HG02943 (cell line): ENCODE measurements around the gene CAPN15.
"Not testable (repeated sequence)": the region's sequence is repeated elsewhere in the genome, so short reads cannot be mapped to it uniquely, and the experiment has no call there.

Experiments
- ATAC-seq: cut with Tn5 transposase; IDR thresholded peaks from one replicate; pipeline ENCODE4 v1.9.1; 2021; ENCODE audit warnings: mild to moderate bottlenecking, low read depth, moderate library complexity; ENCODE audit not compliant: unreplicated experiment

The CAPN15 gene

GRCh38 chr16:505479-506245 is 21.9 kb upstream of the CAPN15 start:
- ATAC-seq, result no peak

DNA sequence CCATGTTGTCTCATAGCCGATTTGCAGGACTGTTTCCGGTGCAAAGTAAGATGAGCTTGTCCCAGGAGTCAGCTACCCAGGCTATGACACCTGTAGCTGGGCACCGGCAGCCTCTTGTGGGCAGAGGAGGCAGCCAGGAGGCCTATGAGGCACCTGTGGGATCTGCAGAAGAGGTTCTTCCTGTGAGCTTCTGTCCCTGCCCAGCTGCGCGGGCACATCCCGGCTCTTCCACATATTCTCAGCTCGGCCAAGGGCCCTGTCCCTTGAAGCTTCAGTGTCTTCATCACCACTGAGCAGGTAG is 21.3 kb upstream of the CAPN15 start:
- ATAC-seq, result no peak

DNA sequence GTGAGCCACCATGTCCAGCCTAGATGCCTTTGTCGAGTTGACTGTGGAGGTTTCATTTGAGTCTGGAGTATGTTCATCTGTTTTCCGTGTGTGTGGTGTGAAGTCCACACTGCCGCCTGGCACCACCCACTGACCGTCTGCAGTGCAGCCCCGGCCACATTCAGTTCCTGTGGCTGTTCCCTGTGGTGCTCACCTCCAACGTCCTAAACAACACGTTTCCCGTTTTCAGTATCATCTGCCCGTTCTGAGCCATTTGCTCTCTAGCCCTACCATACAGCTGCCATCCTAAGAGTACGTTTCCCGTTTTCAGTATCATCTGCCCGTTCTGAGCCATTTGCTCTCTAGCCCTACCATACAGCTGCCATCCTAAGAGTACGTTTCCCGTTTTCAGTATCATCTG is 20.0 kb upstream of the CAPN15 start:
- not testable (repeated sequence) for ATAC-seq

DNA sequence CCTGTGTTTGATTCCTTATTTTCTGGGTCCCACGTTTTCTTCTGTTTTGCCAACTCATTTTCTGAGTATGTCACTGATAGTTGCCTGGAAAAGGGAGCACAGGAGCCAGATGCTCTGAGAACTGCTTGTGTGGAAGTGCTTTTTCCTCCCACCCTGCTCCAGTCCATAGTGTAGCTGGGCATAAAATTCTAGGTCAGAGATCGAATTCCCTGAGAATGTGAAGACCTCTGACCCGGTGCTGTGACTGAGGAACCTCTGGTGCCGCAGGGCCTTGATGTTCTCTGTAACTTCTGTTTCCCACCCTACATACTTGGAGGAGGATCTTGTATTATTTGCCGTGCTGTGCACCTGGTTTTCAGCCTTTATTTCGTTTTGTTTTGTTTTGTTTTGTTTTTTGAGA is 19.5 kb upstream of the CAPN15 start:
- ATAC-seq, result no peak

DNA sequence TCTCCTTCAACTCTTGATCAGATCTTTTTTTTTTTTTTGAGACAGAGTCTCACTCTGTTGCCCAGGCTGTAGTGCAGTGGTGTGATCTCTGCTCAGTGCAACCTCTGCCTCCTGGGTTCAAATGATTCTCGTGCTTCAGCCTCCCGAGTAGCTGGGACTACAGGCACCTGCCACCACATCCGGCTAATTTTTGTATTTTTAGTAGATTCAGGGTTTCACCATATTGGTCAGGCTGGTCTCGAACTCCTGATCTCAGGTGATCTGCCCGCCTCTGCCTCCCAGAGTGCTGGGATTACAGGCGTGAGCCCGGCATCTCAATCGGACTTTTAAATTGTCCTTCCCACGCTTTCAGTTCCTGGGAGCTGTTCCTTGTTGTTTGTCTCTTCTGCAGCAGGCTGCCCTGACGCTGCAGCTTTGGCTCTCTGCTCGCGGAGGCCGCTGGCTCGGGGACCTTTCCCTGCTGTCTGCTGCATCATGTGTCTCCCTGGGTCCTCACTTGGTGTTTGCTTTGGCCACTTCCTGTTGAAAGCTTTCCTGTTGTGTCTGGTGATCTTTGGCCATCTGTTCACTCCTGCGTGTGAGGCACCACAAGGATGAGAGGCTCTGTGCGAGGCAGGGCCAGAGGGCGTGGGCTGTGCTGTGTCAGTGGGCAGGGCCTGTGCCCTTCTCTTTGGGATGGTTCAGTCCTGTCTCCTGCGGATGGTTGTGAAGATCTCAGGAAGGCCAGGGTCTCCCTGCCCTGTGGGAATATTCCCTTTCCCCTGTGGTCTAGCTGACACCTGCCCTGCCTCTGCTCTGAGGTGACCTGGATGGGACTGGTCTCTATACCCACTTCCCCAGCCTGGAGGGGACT is 18.4 kb upstream of the CAPN15 start:
- ATAC-seq, result no peak

DNA sequence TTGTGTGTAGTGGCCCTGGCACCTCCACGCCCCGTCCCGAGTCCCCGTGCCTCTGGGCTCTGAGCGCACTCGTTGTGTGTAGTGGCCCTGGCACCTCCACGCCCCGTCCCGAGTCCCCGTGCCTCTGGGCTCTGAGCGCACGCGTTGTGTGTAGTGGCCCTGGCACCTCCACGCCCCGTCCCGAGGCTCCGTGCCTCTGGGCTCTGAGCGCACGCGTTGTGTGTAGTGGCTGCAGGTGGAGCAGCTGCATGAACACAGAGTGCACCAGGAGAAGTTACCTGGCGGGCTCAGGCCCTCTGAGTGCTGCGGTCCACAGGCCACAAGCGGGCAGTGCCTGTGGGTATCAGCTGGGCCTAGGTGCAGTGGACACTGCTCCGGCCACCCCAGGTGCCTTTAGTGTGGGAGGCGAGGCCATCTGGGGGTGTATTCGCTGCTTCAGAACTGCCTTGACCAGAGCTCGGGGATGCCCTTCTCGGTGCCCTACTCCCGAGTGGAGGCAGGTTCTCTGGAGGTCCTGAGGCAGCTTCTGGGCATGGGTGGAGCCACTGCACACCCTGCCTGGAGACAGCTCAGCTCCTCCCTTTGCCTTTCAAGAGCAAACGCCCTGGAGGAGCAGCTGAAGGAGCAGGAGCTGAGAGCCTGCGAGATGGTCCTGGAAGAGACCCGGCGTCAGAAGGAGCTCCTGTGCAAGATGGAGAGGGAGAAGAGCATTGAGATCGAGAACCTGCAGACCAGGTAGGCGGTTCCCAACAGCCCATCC is 17.3 kb upstream of the CAPN15 start:
- ATAC-seq, result no peak

DNA sequence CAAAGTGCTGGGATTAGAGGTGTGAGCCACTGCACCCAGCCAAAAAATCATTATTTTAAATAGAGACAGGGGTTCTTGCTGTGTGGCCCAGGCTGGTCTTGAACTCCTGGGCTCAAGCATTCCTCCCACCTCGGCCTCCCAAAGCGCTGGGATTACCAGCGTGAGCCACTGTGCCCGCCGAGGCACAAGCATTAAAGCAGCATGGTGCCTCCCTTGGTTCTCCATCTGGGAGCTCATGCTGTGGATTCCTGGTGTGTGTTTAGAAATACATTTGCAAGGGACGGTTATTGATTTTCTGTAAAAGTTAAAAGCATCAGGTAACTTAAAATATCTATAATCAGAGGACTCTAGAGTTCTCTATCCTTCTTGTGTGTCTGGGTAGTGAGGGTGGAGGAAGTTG is 14.7 kb upstream of the CAPN15 start:
- ATAC-seq, result no peak

- ATAC-seq, result no peak
Measured at GRCh38 chr16:513950-514349, 13.6 kb upstream of the CAPN15 start.

DNA sequence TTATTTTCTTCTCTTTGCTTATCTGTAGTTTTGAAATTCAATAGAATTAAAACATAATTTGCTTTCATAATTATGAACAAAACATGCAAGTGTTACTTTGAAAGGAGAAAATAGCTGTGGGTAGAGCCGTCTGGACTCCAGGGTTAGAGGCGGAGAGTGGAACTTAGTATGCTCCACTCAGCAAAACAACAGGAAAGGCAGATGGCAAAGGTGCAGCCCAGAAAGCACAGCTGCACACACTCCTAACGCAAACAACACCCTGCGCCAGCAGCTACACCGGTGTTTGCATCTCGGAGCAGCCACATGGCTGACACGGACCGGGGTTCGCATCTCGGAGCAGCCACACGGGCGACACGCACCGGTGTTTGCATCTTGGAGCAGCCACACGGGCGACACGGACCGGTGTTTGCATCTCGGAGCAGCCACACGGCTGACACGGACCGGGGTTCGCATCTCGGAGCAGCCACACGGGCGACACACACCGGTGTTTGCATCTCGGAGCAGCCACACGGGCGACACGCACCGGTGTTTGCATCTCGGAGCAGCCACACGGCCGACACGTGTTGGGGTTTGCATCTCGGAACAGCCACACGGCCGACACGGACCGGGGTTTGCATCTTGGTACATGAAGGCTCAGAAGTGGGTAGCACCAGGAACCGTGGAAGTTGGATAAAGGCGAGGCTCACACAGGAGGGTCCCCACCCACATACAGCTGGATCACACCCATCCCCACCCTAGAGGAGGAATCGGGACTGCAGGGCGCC is 12.2 kb upstream of the CAPN15 start:
- no peak for ATAC-seq

GRCh38 chr16:515939-516226 is 11.6 kb upstream of the CAPN15 start:
- no peak for ATAC-seq

DNA sequence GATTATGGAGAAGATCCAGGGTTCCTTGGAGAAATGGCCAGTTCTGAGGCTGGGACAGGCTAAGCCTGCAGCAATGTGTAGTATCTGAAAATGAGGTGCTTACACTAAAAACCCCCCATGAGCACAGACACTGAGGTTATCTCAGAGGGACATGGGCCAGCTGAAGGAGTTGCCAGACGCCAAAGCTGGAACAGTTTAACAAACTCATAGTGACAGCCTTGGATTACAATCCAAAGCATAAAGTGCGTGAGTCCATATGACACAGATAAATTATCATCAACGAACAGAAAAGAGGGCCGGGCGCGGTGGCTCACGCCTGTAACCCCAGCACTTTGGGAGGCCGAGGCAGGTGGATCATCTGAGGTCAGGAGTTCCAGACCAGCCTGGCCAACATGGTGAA is 11.2 kb upstream of the CAPN15 start:
- ATAC-seq, result no peak

- ATAC-seq, result no peak
Measured at GRCh38 chr16:518858-519257, 8.7 kb upstream of the CAPN15 start.

DNA sequence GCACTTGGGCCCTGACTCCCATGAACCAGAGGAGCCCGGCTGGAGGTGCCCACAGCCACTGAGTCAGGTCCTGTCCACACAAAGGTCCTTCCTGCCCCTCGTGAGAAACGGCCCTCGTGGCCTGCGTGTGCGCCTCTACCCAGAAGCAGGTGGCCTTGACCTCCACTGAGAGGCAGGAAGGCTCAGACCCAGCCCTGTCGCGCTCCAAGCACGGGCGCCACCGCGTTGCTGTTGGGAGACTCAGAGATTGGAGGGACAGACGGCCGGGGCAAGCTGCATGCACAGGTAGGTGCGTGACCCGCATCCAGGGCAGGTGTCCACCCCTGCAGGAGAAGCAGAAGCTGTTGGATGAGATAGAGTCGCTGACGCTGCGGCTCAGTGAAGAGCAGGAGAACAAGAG is 8.1 kb upstream of the CAPN15 start:
- no peak for ATAC-seq

DNA sequence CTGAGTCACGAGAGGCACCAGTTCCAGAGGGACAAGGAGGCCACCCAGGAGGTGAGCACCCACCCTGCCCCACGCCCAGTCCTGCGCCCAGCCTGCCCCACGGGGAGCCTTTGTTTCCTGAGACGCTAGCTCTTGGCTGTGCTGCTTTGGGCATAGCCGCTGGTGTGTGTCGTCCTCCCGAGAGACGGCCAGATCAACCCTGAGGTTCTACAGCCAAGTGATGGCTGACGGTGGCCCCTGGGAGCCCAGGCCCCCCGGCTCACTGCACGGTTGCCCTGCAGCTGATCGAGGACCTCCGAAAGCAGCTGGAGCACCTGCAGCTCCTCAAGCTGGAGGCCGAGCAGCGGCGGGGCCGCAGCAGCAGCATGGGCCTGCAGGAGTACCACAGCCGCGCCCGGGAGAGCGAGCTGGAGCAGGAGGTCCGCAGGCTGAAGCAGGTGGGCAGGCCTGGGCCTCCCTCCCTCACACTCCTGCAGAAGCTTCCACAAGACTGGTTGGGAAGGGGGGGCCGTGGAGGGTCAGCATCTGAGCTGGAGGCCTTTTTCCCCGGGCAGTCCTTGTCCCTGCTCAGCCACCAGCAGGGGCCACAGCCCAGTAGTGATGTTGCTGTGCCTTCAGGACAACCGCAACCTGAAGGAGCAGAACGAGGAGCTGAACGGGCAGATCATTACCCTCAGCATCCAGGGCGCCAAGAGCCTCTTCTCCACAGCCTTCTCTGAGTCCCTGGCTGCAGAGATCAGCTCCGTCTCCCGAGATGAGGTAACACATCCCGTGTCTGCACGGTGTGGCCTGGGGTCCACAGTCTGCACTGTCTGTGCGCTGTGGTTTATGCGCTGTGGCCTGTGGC is 7.4 kb upstream of the CAPN15 start:
- no peak for ATAC-seq

GRCh38 chr16:520847-521246 is 6.7 kb upstream of the CAPN15 start:
- no peak for ATAC-seq

DNA sequence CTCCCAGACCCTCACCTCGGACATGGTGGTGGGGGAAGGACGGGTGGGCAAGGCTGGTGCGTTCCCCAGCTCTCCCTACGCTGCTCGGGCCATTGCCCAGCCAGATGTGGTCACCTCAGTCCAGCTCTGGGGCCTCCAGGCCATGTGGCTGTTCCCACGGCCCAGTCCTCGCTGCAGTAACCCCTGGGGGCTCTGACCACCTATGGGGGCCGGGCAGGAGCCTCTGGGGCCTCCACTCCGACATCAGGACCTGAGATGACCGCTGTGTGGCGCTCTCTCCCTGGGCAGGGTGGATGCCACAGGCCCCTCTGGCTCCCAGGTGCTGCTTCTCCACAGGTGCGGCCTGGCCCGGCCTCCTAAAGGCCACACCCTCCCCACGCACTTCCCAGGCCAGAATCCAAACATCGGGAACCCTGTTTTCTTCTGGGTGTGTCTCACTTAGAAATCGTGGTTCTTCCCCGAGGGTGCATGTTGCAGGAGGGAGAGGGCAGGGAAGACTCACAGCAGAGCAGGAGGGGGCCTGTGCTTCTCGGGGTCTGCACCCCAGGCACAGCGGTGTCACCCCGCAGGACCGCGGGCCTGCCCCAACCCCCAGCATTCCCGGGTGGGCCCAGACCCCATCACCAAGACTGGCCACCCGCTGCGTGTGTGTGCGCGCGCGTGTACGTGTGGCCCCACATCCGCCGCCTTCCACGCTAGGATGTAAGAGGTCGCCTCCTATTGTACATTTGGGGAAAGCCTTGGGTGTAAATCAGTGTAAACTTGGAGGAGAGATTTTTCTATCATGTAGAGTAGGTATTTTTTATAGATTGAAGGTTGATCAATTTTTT is 5.9 kb upstream of the CAPN15 start:
- ATAC-seq, result no peak

DNA sequence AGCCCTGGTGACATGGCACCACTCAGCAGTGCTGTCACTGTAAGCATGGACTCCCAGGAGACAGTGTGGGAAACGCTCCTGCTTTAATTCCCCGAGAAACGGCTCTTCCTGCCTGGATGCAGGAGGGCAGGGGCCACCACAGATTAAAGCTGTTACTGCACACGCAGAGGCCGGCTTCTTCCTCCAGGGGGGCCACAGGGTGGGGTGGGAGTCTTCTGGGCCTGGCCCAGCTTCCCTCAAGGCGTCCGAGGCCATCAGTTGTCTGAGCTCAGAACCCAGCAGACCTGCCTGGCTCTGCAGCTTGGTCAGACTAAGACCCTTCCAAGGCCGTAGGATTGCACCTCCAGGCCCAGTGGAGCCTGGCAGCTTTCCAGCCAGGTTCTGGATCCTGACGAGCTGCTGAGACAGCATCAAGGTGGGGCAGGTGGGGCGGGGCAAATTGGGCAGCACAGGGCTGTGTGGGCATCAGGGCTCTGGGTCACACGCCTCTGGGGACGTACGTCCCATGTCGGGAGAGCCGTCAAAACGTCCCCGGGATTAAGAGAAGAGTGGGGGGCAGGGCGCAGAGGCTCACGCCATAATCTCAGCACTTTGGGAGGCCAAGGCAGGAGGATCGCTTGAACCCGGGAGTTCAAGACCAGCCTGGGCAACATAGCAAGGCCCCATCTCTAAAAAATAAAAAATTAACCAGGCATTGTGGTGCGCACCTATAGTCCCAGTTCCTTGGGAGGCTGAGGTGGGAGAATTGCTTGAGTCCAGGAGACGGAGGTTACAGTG is 5.0 kb upstream of the CAPN15 start:
- ATAC-seq, result no peak

- ATAC-seq, result no peak
Measured at GRCh38 chr16:523097-523741, 4.3 kb upstream of the CAPN15 start.
